Sigmoid colon (tissue), 7 donors: Measurements from ENCODE around the gene SLCO1C1. TPM values are rescaled to one million over a fixed set of nuclear protein-coding genes. Genes with fewer than 3 reads are reported as not detected.

Experiments used
- DNase-seq: peaks from one replicate; pipeline ENCODE4 v3.0.0-alpha.2; 2019
- H3K27ac ChIP-seq, 4 donors: fragments of 200-600 bp; sonication (generic); one replicate each; pipeline ENCODE4 v1.5.1; 2016 to 2019; ENCODE audit warnings: mild to moderate bottlenecking in 1 of 4
- H3K27me3 ChIP-seq, 3 donors: fragments of 200-600 bp; sonication (generic); one replicate each; pipeline ENCODE4 v1.5.1; 2019; ENCODE audit warnings: mild to moderate bottlenecking in 1 of 3
- H3K36me3 ChIP-seq, 4 donors: fragments of 200-600 bp; sonication (generic); one replicate each; pipeline ENCODE4 v1.5.1; 2016 to 2019
- H3K4me1 ChIP-seq, 4 donors: fragments of 200-600 bp; sonication (generic); one replicate each; pipeline ENCODE4 v1.5.1; 2017 to 2019
- H3K4me3 ChIP-seq, 4 donors: fragments of 200-600 bp; sonication (generic); one replicate each; pipeline ENCODE4 v1.5.1; 2017 to 2019; ENCODE audit warnings: mild to moderate bottlenecking in 2 of 4, moderate library complexity in 1 of 4
- H3K9me3 ChIP-seq, 4 donors: fragments of 200-600 bp in 3 of 4; sonication (generic) in 3 of 4; one replicate each; pipeline versions ENCODE4 v1.5.1 to v1.6.1; 2013 to 2019
- CTCF ChIP-seq, 4 experiments: fragments of 450-650 bp in 3 of 4; fragments of 200-600 bp in 1 of 4; IDR thresholded peaks; one replicate each; pipeline ENCODE4 v1.5.1; 2016 to 2019; ENCODE audit warnings: antibody characterized with exemption in 4 of 4, mild to moderate bottlenecking in 3 of 4, moderate library complexity in 2 of 4
- EP300 ChIP-seq, 4 donors: sonication (generic); formaldehyde crosslinking; IDR thresholded peaks; one replicate each; pipeline ENCODE4 v1.6.1; 2017; ENCODE audit warnings: antibody characterized with exemption in 4 of 4
- POLR2A ChIP-seq, 2 donors: fragments of 450-650 bp; IDR thresholded peaks; one replicate each; pipeline ENCODE4 v1.6.1; 2016; ENCODE audit warnings: antibody characterized with exemption in 2 of 2, mild to moderate bottlenecking in 2 of 2, moderate library complexity in 2 of 2
- POLR2AphosphoS5 ChIP-seq, 4 donors: sonication (generic); formaldehyde crosslinking; IDR thresholded peaks; one replicate each; pipeline ENCODE4 v1.6.1; 2017; ENCODE audit warnings: antibody characterized with exemption in 4 of 4
- WGBS, 2 donors: extraction: QIAGEN DNeasy Blood & Tissue Kit; methylation state at CpG; one replicate each; pipeline ENCODE4 v1.1.7; 2013; 5-methylcytosine and 5-hydroxymethylcytosine counted together
- intact Hi-C: fragments of 100-400 bp; cut with DNase I; formaldehyde crosslinking; loops from one replicate; pipeline ENCODE4 v1.15.1; 2023
- polyA plus RNA-seq, 3 donors: library from polyadenylated mRNA; stranded (reverse); fragments of 200-250 nt; gene quantifications; one replicate each; pipeline ENCODE4 v1.2.3, GENCODE V29; 2013
- total RNA-seq, 4 donors: library from RNA; depleted of rRNA; stranded (reverse); fragments of >200 nt; gene quantifications; one replicate each; pipeline ENCODE4 v1.1.0, GENCODE V29; 2016
- donor health status: healthy with polysubstance abuse.
- donor health status: Bipolar disorder and iron deficiency.
- donor health status: healthy.

Gene SLCO1C1
- total and polyA plus RNA-seq, 7 donors = 0.16 to 1.8 (median 0.41) TPM; not detected in 2

GRCh38 chr12:20716037-20716436, 20.9 kb downstream of the SLCO1C1 start:
- WGBS, 2 donors = 22 to 68% methylated on average over 2 of the region's 2 CpGs
- no peaks in the 10 kb centered on the region for H3K4me1 ChIP-seq
- TF ChIP-seq CTCF (IDR thresholded peaks at IDR 0.05) = no peak
- TF ChIP-seq POLR2AphosphoS5 (IDR thresholded peaks at IDR 0.05) = no peak
- no peak for TF ChIP-seq POLR2A (IDR thresholded peaks at IDR 0.05)
- no peak for TF ChIP-seq EP300 (IDR thresholded peaks at IDR 0.05)
- no peaks in the 10 kb centered on the region for H3K36me3 ChIP-seq
- DNase-seq = no peak
- intact Hi-C loops = no loop called here
- H3K4me3 ChIP-seq = no peak overlapping the region
- H3K9me3 ChIP-seq = no peaks in the 10 kb centered on the region
- H3K27me3 ChIP-seq = no peaks in the 10 kb centered on the region
- no peak overlapping the region for H3K27ac ChIP-seq

GRCh38 chr12:20716985-20717384, 21.9 kb downstream of the SLCO1C1 start:
- TF ChIP-seq EP300 (IDR thresholded peaks at IDR 0.05) (no peak), CTCF (IDR thresholded peaks at IDR 0.05) (no peak), POLR2A (IDR thresholded peaks at IDR 0.05) (no peak), POLR2AphosphoS5 (IDR thresholded peaks at IDR 0.05) (no peak)
- H3K27ac ChIP-seq = no peak overlapping the region
- DNase-seq = no peak
- H3K4me3 ChIP-seq = no peak overlapping the region
- no peaks in the 10 kb centered on the region for H3K4me1 ChIP-seq
- 17 to 61% methylated on average over 1 of the region's 1 CpG for WGBS, 2 donors
- H3K27me3 ChIP-seq = no peaks in the 10 kb centered on the region
- intact Hi-C loops = no loop called here
- H3K9me3 ChIP-seq = no peaks in the 10 kb centered on the region
- no peaks in the 10 kb centered on the region for H3K36me3 ChIP-seq

GRCh38 chr12:20718294-20718693, 23.2 kb downstream of the SLCO1C1 start:
- no peak overlapping the region for H3K4me3 ChIP-seq
- 90% methylated on average over 4 of the region's 4 CpGs for WGBS, 2 donors
- no peak overlapping the region for H3K27ac ChIP-seq
- intact Hi-C loops = no loop called here
- H3K36me3 ChIP-seq = no peaks in the 10 kb centered on the region
- DNase-seq = no peak
- TF ChIP-seq POLR2A (IDR thresholded peaks at IDR 0.05) (no peak), CTCF (IDR thresholded peaks at IDR 0.05) (no peak), POLR2AphosphoS5 (IDR thresholded peaks at IDR 0.05) (no peak), EP300 (IDR thresholded peaks at IDR 0.05) (no peak)
- no peaks in the 10 kb centered on the region for H3K27me3 ChIP-seq
- H3K9me3 ChIP-seq = no peaks in the 10 kb centered on the region
- H3K4me1 ChIP-seq = no peaks in the 10 kb centered on the region

- DNase-seq = no peak
- no peaks in the 10 kb centered on the region for H3K27me3 ChIP-seq
- no peaks in the 10 kb centered on the region for H3K4me1 ChIP-seq
- no peaks in the 10 kb centered on the region for H3K36me3 ChIP-seq
- 10 to 53% methylated on average over 1 of the region's 1 CpG for WGBS, 2 donors
- intact Hi-C loops = no loop called here
- no peaks in the 10 kb centered on the region for H3K9me3 ChIP-seq
- TF ChIP-seq CTCF (IDR thresholded peaks at IDR 0.05) (no peak), EP300 (IDR thresholded peaks at IDR 0.05) (no peak), POLR2AphosphoS5 (IDR thresholded peaks at IDR 0.05) (no peak), POLR2A (IDR thresholded peaks at IDR 0.05) (no peak)
- H3K27ac ChIP-seq = no peak overlapping the region
- H3K4me3 ChIP-seq = no peak overlapping the region
Observed at GRCh38 chr12:20722142-20722541, 27.0 kb downstream of the SLCO1C1 start.

GRCh38 chr12:20731274-20731673, 36.1 kb downstream of the SLCO1C1 start:
- no peak for TF ChIP-seq EP300 (IDR thresholded peaks at IDR 0.05)
- intact Hi-C loops = no loop called here

More at GRCh38 chr12:20731274-20731673, 36.1 kb downstream of the SLCO1C1 start:
- Histone ChIP-seq H3K4me3 (no peak overlapping the region), H3K27me3 (no peaks in the 10 kb centered on the region), H3K36me3 (no peaks in the 10 kb centered on the region), H3K9me3 (no peaks in the 10 kb centered on the region), H3K4me1 (no peaks in the 10 kb centered on the region), H3K27ac (no peak overlapping the region)
- DNase-seq = no peak
- WGBS, 2 donors = 84 to 87% methylated on average over 1 of the region's 1 CpG
